GM19023 (cell line): ENCODE measurements around the gene TOP3A.

Experiments used
- ATAC-seq: cut with Tn5 transposase; IDR thresholded peaks from one replicate; pipeline ENCODE4 v1.9.1; 2021; ENCODE audit warnings: mild to moderate bottlenecking, moderate library complexity; ENCODE audit not compliant: unreplicated experiment

Gene TOP3A

GRCh38 chr17:18280766-18281371 lies 33.9 kb downstream of the TOP3A start:
- no peak for ATAC-seq

DNA sequence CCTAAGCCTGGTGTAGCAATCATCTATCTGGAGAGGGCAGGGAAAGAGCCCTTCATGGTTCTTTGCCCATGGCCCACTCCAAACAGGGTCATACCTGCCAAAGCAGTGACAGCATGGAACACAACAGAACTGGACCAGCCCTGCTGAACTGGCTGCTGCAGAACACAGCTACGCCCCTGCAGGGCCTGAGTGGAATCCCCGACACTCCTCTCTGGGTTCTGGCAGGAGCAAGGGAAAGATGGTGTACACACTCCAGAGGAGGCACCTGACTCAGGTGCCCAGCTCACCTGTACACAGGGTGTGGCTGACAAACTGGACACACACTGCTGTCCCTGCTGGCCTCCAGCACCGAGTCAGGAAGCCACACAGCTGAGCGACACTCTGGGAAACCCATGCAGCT lies 34.5 kb downstream of the TOP3A start:
- ATAC-seq, result no peak

DNA sequence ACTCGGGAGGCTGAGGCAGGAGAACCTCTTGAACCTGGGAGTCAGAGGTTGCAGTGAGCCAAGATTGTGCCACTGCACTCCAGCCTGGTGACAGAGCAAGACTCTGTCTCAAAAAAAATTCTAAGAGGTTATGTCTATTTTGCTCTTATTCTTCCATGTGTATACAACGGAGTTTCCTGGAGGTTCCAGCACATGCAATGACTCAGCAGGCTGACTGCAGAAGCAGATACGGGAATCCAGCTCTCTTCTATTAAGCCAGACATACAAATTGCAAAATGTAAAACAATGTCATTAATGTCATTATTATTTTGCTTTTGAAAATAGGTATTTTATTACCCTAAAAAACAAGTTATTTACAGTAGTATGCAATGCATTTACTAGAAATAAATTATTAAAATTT lies 35.9 kb downstream of the TOP3A start:
- ATAC-seq, result no peak

GRCh38 chr17:18277076-18277475 lies 37.7 kb downstream of the TOP3A start:
- no peak for ATAC-seq

- ATAC-seq, result no peak
Observed at GRCh38 chr17:18270046-18270931, 44.5 kb downstream of the TOP3A start.

DNA sequence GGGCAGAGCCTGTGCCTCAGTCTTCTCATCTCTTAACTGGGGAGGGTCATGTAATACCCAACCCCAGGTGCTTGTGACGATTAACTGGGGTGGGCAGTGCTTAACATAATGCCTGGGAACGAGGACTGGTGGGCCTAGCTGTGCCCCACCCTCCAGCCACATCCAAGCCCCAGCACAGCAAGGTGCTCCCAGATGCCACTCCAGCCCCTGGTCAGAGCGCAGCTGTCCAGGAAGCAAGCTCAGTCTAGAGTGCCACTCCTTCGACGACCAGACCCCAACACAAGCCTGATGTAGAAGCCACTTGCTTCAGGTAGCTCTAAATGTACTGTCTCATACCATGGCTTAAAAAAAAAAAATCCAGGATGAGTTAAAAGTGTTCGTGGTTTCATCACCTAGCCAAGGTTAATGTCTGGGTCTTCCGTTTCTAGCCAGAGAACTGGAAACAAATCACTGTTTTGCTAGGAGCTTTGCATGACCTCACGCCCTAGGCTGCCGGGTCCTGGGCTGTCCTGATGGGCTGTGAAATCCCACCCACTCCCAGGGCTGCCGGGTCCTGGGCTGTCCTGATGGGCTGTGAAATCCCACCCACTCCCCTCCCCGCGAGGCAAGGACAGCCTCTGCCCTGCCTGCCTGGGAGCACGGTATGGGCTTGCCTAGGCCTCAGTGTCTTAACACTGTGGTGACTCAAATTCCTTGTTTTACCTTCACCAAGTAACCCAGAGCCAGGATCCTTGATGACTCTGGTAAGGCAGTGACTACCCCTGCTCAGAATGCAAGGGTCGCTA lies 46.7 kb downstream of the TOP3A start:
- ATAC-seq, result no peak

- no peak for ATAC-seq
Observed at GRCh38 chr17:18267366-18267765, 47.4 kb downstream of the TOP3A start.

- no peak for ATAC-seq
Observed at GRCh38 chr17:18263885-18264682, 50.7 kb downstream of the TOP3A start.

- no peak for ATAC-seq
Observed at GRCh38 chr17:18262641-18263040, 52.2 kb downstream of the TOP3A start.

DNA sequence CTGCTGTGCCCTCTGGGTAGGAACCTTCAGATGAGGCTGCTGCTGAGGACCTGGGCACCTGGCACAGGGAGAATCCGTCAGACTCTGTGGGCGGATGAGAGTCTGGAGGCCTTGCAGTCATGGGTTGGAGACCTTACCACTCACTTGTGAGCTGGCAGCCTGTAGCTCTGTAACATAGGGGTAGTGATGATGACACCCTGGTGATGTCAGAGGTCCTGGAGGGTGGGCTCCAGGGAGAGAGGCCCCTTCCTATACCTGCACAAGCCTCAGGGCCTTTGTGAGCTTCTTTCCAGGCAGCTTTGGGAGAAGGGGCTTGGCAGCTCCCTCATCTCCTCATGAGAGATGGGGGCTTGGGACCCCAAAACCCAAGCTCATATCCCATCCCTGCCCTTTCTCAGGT lies 52.7 kb downstream of the TOP3A start:
- no peak for ATAC-seq

GRCh38 chr17:18261659-18262058 lies 53.1 kb downstream of the TOP3A start:
- no peak for ATAC-seq

GRCh38 chr17:18261146-18261515 lies 53.7 kb downstream of the TOP3A start:
- ATAC-seq, result peak; percentile 3

DNA sequence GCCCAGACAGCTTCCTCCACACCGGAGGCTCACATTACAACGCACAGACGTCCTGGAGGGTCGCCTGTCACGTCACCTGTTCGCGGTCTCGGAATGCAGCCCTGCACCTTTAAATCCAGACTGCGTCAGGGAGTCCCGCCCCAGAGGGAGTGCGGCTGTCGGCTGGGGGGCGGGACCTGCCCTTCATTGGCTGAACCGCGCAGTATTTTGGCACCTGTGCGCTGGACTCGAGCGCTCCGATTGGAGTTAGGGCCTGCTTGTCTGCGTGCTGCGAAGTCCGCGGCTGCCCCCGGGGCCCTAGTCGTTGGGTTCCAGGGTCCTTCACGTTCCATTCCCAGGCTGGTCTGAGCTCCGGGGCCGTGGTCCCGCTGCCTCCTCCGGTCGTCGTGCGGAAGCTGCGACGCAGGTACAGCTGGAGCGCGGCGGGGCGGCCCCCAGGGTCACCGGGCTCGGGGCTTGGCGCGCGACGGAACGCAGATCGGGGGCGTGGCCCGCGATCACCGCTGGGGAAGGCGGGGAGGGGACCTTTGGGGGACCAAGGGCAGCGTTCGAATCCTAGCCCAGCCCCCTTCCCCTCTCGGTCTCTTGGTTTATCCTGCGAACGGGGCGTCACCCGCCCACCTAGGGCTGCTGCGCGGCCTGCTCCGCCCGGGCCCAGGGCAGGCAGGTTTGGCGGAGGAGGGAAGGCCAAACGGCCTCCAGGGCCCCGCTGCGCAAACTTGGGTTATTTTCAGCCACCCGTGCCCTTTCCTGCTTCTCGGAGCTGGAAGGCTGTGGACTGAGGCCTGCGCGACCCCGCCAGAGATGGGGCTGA lies 54.3 kb downstream of the TOP3A start, which contains the start of gene MIEF2:
Gene MIEF2 (plus strand): TSS at position 331 of the 814 bp plus-strand sequence. CDS start 2,059 bp downstream, outside the sequence.
- ATAC-seq, result peak; percentile 81

GRCh38 chr17:18259621-18260331 lies 55.0 kb downstream of the TOP3A start:
- no peak for ATAC-seq

GRCh38 chr17:18258356-18259038 lies 56.3 kb downstream of the TOP3A start, which contains the start of gene FLII:
FLII (minus strand) TSS chr17:18258738; CDS start chr17:18258690, 48 bp downstream.
- ATAC-seq, result peak; percentile 29

DNA sequence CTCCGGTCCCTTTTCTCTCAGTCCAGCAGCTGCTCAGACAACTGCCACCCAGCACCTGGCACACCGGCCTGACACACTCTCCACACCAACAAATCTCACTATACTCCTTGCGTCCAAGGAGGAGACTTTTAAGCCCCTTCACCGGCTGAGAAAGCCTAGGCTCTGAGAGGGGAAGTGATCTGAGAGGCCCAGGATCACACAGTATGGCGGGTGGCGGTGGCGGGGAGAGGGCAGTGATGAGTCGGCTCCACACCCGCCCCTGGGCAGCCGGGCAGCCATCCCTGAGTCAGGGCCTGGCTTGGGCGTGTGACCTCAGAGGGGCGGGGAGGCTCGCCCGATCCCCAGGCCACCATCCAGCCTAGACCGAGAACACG lies 56.8 kb downstream of the TOP3A start:
- peak; percentile 19 for ATAC-seq

GRCh38 chr17:18257268-18257981 lies 57.4 kb downstream of the TOP3A start:
- ATAC-seq, result no peak

DNA sequence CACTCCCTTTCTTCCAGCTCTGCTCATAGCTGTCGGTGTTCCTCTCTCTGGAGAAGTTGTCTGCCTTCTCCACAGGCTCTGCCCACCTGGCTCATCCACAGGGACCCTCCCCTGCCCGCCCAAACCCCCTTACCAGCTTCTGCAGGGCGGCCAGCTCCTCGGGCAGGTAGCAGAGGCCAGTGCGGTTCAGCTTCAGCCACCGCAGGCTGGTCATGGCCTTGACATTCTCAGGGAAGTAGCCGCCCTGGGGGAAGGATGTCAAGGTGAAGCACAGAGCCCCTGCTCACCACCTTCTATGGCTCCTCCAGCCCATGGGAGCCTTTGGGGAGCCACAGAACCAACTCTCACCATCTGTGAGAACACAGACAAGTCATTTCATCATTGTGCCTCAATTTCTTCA lies 58.0 kb downstream of the TOP3A start:
- ATAC-seq, result no peak
